GM18907 (cell line): Measurements from ENCODE around the gene RASL10B.
"Not testable (repeated sequence)": the region's sequence is repeated elsewhere in the genome, so short reads cannot be mapped to it uniquely, and the experiment has no call there.

Experiments
- ATAC-seq: cut with Tn5 transposase; IDR thresholded peaks from one replicate; pipeline ENCODE4 v1.9.1; 2021; ENCODE audit warnings: mild to moderate bottlenecking, moderate library complexity; ENCODE audit not compliant: unreplicated experiment

The RASL10B gene

GRCh38 chr17:35740997-35741931 is 9.8 kb downstream of the RASL10B start:
- ATAC-seq: no peak

GRCh38 chr17:35742496-35742895 is 11.1 kb downstream of the RASL10B start:
- no peak for ATAC-seq

- no peak for ATAC-seq
Measured at GRCh38 chr17:35742896-35743477, 11.5 kb downstream of the RASL10B start.

- ATAC-seq: no peak
Measured at GRCh38 chr17:35743626-35744328, 12.3 kb downstream of the RASL10B start.

GRCh38 chr17:35744830-35745229 is 13.4 kb downstream of the RASL10B start:
- ATAC-seq: no peak

- ATAC-seq: no peak
Measured at GRCh38 chr17:35745246-35745645, 13.8 kb downstream of the RASL10B start.

- no peak for ATAC-seq
Measured at GRCh38 chr17:35745749-35746320, 14.4 kb downstream of the RASL10B start.

GRCh38 chr17:35747540-35748017 is 16.1 kb downstream of the RASL10B start:
- ATAC-seq: no peak

GRCh38 chr17:35748341-35748841 is 17.0 kb downstream of the RASL10B start:
- ATAC-seq: no peak

GRCh38 chr17:35748979-35749378 is 17.5 kb downstream of the RASL10B start:
- no peak for ATAC-seq

- no peak for ATAC-seq
Measured at GRCh38 chr17:35749560-35750412, 18.3 kb downstream of the RASL10B start.

GRCh38 chr17:35750526-35751395 is 19.3 kb downstream of the RASL10B start:
- no peak for ATAC-seq

- ATAC-seq: not testable (repeated sequence)
Measured at GRCh38 chr17:35751541-35751940, 20.1 kb downstream of the RASL10B start.

GRCh38 chr17:35752471-35752870 is 21.0 kb downstream of the RASL10B start:
- ATAC-seq: no peak

- ATAC-seq: no peak
Measured at GRCh38 chr17:35752945-35753764, 21.7 kb downstream of the RASL10B start, which contains the start of gene GAS2L2. Gene GAS2L2 (minus strand): TSS chr17:35753239. CDS start chr17:35752850, 389 bp downstream.

GRCh38 chr17:35757243-35757642 is 25.8 kb downstream of the RASL10B start:
- no peak for ATAC-seq

- no peak for ATAC-seq
Measured at GRCh38 chr17:35760587-35760986, 29.1 kb downstream of the RASL10B start, which contains the start of gene C17orf50. Gene C17orf50 (plus strand): TSS chr17:35760887. CDS start chr17:35760942, 55 bp downstream.

GRCh38 chr17:35761601-35762000 is 30.2 kb downstream of the RASL10B start:
- no peak for ATAC-seq
